Measurements from ENCODE around the gene ALLC.

ALLC gene

DNA sequence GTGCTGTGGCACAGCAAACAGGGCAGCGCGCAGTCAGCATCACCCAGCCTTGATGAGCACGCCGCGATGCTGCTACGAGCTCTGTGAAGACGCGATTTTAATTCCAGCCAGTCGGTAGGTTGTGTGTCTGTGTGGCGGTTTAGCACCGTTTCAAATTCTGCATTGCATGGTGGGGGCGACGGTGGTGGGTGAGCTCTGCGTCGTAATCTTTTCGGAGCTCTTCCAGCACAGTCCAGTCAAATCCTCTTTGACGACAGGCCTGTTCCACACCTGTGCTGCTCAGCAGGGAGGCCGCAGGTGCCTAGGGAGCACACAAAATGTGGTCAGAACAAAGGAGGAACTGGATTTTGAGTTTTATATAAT, 8.6 kb downstream of the ALLC start:
- H3K27ac ChIP-seq: no peak overlapping the region

DNA sequence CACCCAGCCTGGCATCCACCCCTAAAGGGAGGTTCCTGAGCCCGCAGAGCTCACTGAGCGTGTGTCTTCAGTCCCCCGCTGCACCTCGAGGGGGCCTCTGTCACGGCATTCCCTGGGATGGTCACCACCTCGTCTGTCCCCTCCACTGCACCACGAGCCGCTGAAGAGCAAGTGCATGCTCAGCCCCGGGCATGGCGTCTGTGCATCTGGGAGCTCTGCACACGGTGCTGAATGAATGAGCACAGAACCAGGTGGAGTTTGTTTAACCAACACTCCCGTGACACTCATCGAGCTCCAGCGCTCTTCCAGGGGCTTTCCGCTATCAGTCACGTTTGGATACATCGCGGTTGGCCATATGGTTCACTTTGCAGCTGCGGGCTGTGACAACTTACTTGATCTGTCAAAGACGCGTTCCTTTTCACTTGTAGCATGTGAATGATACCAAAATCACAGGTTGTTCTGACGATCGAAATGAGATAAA, 9.2 kb downstream of the ALLC start:
- TF ChIP-seq, protein P1, sequence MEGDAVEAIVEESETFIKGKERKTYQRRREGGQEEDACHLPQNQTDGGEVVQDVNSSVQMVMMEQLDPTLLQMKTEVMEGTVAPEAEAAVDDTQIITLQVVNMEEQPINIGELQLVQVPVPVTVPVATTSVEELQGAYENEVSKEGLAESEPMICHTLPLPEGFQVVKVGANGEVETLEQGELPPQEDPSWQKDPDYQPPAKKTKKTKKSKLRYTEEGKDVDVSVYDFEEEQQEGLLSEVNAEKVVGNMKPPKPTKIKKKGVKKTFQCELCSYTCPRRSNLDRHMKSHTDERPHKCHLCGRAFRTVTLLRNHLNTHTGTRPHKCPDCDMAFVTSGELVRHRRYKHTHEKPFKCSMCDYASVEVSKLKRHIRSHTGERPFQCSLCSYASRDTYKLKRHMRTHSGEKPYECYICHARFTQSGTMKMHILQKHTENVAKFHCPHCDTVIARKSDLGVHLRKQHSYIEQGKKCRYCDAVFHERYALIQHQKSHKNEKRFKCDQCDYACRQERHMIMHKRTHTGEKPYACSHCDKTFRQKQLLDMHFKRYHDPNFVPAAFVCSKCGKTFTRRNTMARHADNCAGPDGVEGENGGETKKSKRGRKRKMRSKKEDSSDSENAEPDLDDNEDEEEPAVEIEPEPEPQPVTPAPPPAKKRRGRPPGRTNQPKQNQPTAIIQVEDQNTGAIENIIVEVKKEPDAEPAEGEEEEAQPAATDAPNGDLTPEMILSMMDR (IDR thresholded peaks at IDR 0.05): no peak

More for the DNA sequence above, 8.6 kb downstream of the ALLC start:
- no peaks in the 10 kb centered on the region for H3K27me3 ChIP-seq (ENCODE audit: control insufficient read depth, insufficient read depth, low read length)
- no peak overlapping the region for H2AFZ ChIP-seq
- H3K9ac ChIP-seq: no peak overlapping the region
- no peak overlapping the region for H3K4me3 ChIP-seq (ENCODE audit: low read depth, low read length)
- TF ChIP-seq, protein P1 (IDR thresholded peaks at IDR 0.05): no peak
- H3K9me3 ChIP-seq (ENCODE audit: control insufficient read depth, low read length): no peaks in the 10 kb centered on the region
- H3K4me2 ChIP-seq (ENCODE audit: low read length): no peak overlapping the region
- no peaks in the 10 kb centered on the region for H3K4me1 ChIP-seq
- no peaks in the 10 kb centered on the region for H3K36me3 ChIP-seq (ENCODE audit: control insufficient read depth, insufficient read depth, low read length)
- H3K79me2 ChIP-seq: no peaks in the 10 kb centered on the region

DNA sequence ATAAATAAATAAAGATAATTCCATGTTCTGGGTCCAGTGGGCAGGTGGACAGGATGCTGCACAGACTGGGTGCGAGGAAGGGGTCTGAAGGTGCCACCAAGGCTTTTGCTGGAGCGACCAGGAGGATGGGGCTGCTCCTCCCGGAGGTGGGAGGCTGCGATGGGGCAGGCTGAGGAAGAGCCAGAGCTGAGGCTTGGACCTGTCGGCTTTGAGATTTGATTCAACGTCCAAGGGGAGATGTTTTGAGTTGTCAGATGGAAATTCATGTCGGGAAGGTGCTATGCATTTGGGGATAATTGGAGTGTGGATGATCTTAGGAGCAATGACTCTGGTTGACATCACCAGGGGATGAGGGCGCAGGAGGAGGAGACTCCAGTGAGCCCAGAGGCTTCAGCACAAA, 11.7 kb downstream of the ALLC start:
- Histone ChIP-seq H3K4me2 (ENCODE audit: low read length) (no peak overlapping the region), H3K4me3 (ENCODE audit: low read depth, low read length) (no peak overlapping the region), H3K9me3 (ENCODE audit: control insufficient read depth, low read length) (no peaks in the 10 kb centered on the region), H3K9ac (no peak overlapping the region), H3K79me2 (no peaks in the 10 kb centered on the region), H2AFZ (no peak overlapping the region), H3K36me3 (ENCODE audit: control insufficient read depth, insufficient read depth, low read length) (no peaks in the 10 kb centered on the region), H3K27me3 (ENCODE audit: control insufficient read depth, insufficient read depth, low read length) (no peaks in the 10 kb centered on the region), H3K4me1 (no peaks in the 10 kb centered on the region), H3K27ac (no peak overlapping the region)
- TF ChIP-seq, protein P1 (IDR thresholded peaks at IDR 0.05): no peak

More for the DNA sequence above, 9.2 kb downstream of the ALLC start:
- Histone ChIP-seq H3K9ac (no peak overlapping the region), H3K4me3 (ENCODE audit: low read depth, low read length) (no peak overlapping the region), H3K36me3 (ENCODE audit: control insufficient read depth, insufficient read depth, low read length) (no peaks in the 10 kb centered on the region), H3K4me1 (no peaks in the 10 kb centered on the region), H3K9me3 (ENCODE audit: control insufficient read depth, low read length) (no peaks in the 10 kb centered on the region), H3K4me2 (ENCODE audit: low read length) (no peak overlapping the region), H2AFZ (no peak overlapping the region), H3K27ac (no peak overlapping the region), H3K79me2 (no peaks in the 10 kb centered on the region), H3K27me3 (ENCODE audit: control insufficient read depth, insufficient read depth, low read length) (no peaks in the 10 kb centered on the region)

DNA sequence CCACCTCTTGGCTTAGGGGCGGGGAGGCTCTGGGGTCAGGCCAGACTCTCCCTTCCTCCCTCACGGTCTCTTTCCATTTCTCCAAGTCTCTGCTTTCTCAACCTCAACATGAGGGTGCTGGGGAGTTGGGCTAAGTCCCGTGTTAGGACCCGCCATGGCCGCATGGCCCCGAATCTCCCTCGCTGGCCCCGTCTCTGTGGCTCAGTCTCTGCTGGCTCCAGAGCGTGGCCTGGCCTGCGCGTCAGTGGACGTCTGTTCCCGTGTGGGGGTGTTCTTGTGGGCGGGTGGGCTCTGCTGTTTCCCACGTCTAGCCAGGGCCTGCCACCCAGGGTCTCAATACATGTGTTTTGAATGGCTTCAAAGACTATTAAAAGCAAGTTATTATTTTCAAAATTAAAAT, 12.4 kb downstream of the ALLC start:
- H3K9me3 ChIP-seq (ENCODE audit: control insufficient read depth, low read length): no peaks in the 10 kb centered on the region

DNA sequence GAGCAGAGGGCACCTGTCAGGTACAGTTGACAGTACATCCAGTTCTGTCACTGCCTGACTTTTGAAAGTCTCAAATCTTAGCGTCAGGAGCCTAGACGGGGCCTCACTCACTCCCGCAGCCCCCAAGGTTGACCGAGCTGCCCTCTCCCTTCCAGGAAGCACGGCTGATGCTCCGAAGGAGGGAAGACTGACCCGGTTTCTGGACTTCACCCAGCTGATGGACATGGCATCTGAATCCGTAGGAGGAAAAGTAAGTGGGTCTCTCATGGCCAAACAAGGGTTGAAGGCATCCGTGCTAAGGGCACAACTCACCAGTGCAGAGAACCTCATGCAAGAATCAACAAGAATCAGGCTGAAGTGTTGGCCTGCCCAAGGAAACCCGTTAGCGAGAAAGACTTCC, 12.9 kb downstream of the ALLC start:
- Histone ChIP-seq H3K4me1 (no peaks in the 10 kb centered on the region), H3K27me3 (ENCODE audit: control insufficient read depth, insufficient read depth, low read length) (no peaks in the 10 kb centered on the region), H2AFZ (no peak overlapping the region), H3K9me3 (ENCODE audit: control insufficient read depth, low read length) (no peaks in the 10 kb centered on the region), H3K36me3 (ENCODE audit: control insufficient read depth, insufficient read depth, low read length) (no peaks in the 10 kb centered on the region), H3K79me2 (no peaks in the 10 kb centered on the region), H3K4me3 (ENCODE audit: low read depth, low read length) (no peak overlapping the region), H3K9ac (no peak overlapping the region), H3K27ac (no peak overlapping the region), H3K4me2 (ENCODE audit: low read length) (no peak overlapping the region)
- TF ChIP-seq, protein P1 (IDR thresholded peaks at IDR 0.05): no peak

More for the DNA sequence above, 12.4 kb downstream of the ALLC start:
- H3K4me3 ChIP-seq (ENCODE audit: low read depth, low read length): no peak overlapping the region
- no peaks in the 10 kb centered on the region for H3K4me1 ChIP-seq
- H3K4me2 ChIP-seq (ENCODE audit: low read length): no peak overlapping the region
- no peaks in the 10 kb centered on the region for H3K79me2 ChIP-seq
- no peak overlapping the region for H2AFZ ChIP-seq
- no peak overlapping the region for H3K27ac ChIP-seq
- no peaks in the 10 kb centered on the region for H3K27me3 ChIP-seq (ENCODE audit: control insufficient read depth, insufficient read depth, low read length)
- H3K9ac ChIP-seq: no peak overlapping the region
- TF ChIP-seq, protein P1 (IDR thresholded peaks at IDR 0.05): no peak
- no peaks in the 10 kb centered on the region for H3K36me3 ChIP-seq (ENCODE audit: control insufficient read depth, insufficient read depth, low read length)

Measured in parathyroid adenoma (tissue), 2 donors.